Gastrocnemius medialis (tissue), 4 donors: ENCODE results near the gene PIGX.

Source experiments
- POLR2A ChIP-seq, 2 donors: fragments of 450-650 bp; IDR thresholded peaks; one replicate each; pipeline ENCODE4 v1.6.1; 2017; ENCODE audit warnings: antibody characterized with exemption in 2 of 2, mild to moderate bottlenecking in 2 of 2, moderate library complexity in 2 of 2
- TF ChIP-seq, protein P1 (sequence below), 5 experiments: fragments of 450-650 bp in 3 of 5; fragments of 200-600 bp in 2 of 5; sonication (generic) in 2 of 5; IDR thresholded peaks in 4 of 5; conservative IDR thresholded peaks in 1 of 5; 1 replicate in 4 of 5; 2 replicates in 1 of 5; pipeline ENCODE4 v1.5.1; 2016 to 2019; ENCODE audit warnings: antibody characterized with exemption in 5 of 5, mild to moderate bottlenecking in 3 of 5, moderate library complexity in 3 of 5

GRCh38 chr3:196673632-196674031, 38.5 kb upstream of the PIGX start:
- TF ChIP-seq, protein P1, sequence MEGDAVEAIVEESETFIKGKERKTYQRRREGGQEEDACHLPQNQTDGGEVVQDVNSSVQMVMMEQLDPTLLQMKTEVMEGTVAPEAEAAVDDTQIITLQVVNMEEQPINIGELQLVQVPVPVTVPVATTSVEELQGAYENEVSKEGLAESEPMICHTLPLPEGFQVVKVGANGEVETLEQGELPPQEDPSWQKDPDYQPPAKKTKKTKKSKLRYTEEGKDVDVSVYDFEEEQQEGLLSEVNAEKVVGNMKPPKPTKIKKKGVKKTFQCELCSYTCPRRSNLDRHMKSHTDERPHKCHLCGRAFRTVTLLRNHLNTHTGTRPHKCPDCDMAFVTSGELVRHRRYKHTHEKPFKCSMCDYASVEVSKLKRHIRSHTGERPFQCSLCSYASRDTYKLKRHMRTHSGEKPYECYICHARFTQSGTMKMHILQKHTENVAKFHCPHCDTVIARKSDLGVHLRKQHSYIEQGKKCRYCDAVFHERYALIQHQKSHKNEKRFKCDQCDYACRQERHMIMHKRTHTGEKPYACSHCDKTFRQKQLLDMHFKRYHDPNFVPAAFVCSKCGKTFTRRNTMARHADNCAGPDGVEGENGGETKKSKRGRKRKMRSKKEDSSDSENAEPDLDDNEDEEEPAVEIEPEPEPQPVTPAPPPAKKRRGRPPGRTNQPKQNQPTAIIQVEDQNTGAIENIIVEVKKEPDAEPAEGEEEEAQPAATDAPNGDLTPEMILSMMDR (IDR thresholded peaks at IDR 0.05 in 4 of 5, conservative IDR thresholded peaks at IDR 0.05 in 1 of 5): no peak
- TF ChIP-seq POLR2A (IDR thresholded peaks at IDR 0.05): no peak
